ENCODE measurements around the gene ABHD8.

Gene ABHD8

GRCh38 chr19:17266026-17266425 is 37.2 kb downstream of the ABHD8 start:
- DNase-seq (ENCODE audit: low read depth), result no peak

DNA sequence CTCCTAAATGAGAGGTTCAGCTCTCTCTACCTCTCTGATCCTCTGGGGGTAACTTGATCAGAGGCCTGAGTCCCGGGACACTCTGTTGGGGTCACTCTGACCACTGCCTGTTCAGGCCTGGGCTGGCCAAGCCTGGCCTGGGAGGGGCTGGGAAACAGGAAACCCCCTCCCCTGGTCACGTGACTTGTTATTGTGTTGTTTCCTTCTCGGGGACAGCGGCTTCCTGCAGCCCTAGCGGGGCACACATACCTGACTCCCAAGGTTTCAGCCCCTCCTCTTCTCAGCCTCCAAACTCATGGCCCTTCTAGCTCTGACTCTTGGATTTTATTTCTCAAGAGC is 38.6 kb downstream of the ABHD8 start, which contains the start of gene USHBP1:
Gene USHBP1 (minus strand): TSS at position 105 of the 339 bp plus-strand sequence. CDS start 446 bp downstream, outside the sequence.
- DNase-seq (ENCODE audit: low read depth), result no peak

- no peak for DNase-seq (ENCODE audit: low read depth)
These were observed 39.2 kb downstream of the ABHD8 start for GRCh38 chr19:17263712-17264640.

DNA sequence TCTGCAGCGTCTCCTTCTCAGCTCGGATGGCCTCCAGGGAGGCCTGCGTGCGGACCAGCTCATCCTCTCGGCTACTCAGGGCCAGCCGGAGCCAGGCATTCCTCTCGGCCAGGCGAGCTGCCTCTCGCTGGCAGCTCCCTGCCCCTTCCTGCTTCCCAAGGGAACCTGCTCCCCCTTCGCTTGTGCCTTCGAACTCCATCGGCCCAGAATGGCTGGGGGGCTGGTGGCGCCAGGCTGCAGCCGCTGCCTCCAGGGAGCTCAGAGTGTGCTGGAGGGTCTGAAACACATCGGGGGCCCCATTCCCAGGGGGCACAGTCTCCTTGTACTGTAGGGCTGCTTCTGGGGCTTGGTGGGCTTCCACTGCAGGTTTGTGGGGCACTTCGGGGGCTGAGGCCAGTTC is 40.7 kb downstream of the ABHD8 start:
- DNase-seq (ENCODE audit: low read depth), result no peak

DNA sequence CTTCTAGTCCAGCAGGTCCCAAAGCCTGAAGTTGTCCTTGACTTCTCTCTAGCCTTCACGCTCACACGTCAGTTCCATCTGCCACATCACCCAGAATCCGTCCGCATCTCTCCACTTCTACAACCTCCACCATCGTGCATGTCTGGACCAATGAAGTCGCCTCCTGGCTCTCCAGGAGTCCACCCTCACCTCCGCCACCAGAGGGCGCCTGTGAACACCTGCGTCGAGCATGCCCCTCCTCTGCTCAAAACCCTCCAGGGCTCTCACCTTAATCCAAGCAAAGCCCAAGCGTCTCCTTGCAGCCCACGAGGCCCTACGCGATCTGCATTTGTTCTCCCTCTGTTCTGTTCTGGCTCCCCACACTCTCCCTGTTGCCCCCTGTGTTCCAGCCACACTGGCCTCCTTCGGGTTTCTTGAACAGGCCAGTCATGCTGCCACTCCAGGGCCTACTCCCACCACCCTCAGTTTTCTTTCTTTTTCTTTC is 42.3 kb downstream of the ABHD8 start:
- no peak for DNase-seq (ENCODE audit: low read depth)

DNA sequence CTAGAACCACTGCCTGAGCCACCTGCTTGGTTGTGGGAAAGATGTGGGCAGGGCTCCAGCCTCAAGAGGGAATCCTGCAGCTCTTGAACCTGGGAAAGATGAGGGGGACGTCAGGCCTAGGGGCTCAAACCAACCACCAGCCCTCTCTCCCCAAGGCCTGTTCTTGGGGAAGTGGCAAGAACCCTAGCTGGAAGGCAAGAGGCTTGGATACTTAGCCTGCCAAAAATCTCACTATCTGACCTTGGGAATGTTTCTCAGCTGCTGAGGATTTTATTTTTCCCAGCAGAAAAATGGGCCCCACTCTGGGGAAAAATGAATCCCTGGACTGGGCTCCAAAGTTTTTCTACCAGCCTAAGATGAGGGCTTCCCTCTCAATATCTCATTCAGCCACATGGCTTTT is 43.3 kb downstream of the ABHD8 start:
- DNase-seq (ENCODE audit: low read depth), result no peak

DNA sequence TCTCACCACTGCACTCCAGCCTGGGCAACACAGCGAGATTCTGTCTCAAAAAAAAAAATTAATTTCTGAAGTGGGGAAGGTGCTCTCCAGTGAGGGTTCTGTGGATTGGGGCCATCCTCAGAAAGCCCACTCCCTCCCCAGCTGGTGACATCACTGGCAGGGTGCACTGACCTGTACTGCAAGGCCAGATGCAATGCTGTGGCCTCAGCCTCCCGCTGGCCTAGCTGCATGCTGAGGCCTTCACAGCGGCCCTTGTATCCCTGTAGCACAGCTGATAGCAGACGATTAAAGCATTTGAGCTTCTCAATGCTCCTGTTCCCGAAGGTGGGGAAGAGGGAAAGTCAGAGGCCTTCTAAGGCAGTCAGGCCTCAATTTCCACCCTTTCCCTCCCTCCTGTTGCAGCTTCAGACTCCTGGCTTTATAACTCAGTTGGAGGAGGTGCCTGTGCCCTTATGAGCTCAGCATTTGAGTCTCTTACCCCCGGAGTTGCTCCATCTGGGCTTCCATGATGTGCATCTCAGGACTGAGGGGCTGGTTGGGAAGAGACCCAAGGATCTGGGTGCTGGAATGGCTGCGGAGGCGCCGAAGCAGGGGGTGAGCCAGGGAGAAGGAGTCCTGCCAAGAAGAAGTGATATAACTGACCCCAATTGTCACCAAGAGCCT is 44.0 kb downstream of the ABHD8 start:
- DNase-seq (ENCODE audit: low read depth), result no peak

DNA sequence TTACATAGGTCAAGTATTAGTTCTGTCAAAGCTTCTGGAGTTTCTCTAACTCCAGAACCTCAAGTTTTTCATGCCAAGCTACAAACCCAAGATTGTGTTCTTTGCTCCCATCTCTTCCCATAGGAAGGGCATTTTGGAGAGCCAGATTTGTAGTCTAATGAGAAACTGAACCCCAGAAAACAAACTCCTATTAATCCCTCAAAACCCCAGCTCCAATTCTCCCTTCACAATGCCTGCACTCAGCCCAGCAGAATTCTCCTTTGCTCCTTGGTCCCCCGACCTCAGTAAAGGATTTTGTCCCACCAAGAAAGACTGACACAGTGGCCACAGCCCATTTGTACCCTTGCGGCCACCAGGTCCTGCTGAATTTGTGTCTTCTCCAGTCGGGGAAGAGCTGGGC is 47.1 kb downstream of the ABHD8 start:
- DNase-seq (ENCODE audit: low read depth), result no peak

DNA sequence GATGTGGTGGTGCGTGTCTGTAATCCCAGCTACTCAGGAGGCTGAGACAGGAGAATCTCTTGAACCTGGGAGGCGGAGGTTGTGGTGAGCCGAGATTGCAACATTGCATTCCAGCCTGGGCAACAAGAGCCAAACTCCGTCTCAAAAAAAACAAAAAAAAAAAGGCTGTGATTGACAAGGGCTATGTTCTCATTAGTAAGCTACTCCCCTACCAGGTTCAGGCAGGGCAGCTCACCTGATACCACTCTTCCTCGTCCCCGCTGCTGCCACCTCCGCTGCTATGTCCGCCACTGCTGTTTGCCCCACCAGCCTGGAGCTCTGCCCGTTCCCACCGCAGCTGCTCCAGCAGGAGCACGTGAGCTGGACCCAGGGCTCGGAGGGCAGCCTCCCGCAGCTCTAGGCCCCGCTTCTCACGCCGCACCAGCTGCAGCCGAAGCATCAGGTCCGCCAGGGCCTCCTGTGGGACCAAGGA is 48.0 kb downstream of the ABHD8 start:
- DNase-seq (ENCODE audit: low read depth), result no peak

DNA sequence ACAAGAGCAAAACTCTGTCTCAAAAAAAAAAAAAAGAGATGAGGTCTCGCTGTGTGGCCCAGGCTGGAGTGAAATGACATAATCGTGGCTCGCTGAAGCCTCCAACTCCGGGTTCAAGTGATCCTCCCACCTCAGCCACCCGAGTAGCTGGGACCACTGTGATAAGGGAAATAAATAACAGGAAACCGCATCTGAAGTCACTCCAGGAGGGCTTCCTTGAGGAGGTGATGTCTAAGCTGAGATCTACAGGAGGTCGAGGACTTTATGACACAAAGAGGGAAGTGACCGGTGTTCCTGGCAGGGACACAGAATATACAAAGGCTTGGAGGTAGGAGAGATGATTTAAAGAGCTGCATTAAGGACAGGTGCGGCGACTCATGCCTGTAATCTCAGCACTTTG is 48.6 kb downstream of the ABHD8 start:
- DNase-seq (ENCODE audit: low read depth), result no peak

DNA sequence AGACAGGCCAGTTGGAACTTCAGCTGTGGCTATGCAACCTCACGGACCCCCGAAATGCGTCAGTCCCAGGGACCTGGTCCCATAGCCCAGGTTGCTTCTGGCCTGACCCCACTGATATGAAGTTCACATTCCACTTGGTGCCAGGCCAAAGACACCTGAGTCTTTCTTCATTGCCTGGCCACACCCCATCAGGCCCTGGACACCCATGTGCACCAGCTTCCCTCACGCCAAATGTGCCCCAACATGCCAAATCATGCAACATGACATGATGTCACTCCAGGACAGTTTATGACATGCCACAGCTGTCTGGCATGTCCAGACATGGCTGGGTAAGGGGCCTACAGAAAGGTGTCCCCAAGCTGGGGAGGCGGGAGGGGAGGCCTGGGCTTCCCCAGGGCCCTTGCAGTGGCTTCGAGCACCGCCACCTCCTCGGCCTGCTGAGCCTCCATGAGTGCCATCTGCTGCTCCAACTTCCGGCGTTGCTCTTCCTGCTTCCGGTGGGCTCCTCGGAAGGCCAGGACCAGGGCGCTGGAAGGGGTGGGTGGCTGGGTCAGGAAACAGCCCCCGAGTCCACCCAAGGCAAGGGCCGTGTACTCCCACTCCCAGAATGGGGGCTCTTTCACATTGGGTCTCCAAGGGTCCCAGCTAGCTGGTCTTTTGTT is 53.2 kb downstream of the ABHD8 start:
- no peak for DNase-seq (ENCODE audit: low read depth)

DNA sequence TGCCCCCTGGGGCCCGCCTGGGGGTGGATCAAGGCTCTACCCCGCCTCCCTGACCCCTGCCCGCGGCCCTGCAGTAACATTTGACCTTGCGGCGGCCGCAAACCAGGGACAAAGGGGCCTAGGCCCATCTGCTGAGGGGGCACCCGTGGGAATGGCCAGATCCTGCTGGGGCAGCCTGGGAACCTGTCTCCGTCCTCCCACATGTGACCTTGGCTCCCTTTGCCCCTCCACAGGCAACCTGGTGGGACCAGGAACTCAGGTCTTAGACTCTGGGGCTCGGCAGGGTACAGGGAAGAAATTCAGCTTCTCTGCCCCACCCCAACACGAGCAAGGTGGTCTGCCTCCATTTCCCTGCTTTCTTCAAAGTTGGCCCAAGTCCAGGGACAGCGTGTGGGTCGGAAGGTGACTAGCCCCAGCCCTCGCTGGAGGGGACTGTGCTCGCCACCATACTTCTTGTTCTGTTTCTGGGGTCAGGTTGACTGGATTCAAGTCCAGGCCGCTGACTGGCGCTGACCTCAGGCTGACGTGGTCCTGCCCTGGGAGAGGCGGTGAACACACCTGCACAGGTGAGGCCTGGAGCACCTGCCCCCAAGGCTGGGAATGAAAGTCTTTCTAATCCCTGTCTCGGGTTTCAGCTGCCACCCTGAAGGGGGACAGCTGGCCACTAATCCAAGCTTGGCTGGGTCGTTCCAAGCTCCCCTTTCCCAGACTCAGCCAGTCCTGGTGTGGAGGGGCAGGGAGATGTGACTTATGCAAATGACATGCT is 55.0 kb downstream of the ABHD8 start:
- no peak for DNase-seq (ENCODE audit: low read depth)

DNA sequence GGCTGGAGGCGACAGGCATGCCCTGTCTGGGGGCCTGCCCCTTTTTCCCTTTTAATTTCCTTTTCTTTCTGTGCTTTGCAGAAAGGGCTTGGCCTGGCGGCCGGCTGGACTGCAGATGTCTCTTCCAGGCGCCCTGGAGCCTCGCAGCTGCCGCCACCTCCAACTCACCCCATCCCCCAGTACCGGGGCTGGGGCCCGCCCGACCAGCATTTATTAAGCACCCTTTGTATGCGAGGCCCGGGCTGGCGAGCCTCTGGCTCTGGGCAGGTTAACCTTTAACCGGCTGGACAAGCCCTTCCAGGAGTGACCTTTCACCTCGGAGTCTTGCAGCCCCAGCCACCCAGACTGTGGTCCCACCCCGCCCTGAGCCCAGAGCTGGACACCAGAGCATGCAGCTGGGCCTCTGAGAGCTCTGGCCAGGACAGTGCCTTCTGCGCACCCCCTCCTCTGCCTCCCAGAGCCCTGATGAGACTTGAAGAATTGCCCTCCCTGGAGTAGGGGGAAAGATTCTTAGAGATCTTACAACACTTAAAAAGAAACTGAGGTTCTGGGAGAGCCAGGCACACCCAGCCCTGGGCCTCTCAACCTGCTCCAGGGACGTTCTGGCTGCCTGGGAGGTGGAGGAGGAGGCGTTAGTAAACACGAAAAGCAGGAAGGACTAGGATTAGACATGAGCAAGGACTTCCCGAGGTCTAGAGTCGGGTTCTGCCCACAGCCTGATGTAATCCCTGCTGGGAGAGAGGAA is 56.4 kb downstream of the ABHD8 start:
- no peak for DNase-seq (ENCODE audit: low read depth)

DNA sequence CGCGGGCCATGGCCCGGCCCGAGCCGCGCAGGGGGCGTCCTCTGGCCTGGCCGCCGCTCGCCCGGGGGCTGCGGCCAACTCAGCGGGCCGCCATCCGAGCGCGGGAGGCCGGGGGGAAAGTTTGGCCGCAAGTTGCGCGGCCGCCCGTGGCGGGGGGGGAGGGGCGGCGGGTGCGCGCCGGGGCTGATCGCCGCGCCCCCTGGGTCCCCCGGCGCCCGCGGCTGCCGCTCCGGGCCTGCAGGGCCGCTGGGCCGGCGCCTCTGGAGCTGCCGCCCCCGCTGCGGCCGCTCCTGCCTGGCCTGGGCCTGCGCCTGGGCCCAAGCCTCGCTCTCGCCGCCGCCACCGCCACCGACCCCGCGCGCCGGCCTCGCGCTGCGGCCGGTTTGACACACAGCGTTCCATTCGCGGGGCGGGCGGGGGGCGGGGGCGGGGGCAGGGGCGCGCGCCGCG is 57.7 kb downstream of the ABHD8 start, which contains the start of gene NR2F6:
Gene NR2F6 (minus strand): TSS at position 385 of the 450 bp plus-strand sequence. CDS start 699 bp downstream, outside the sequence.
- no peak for DNase-seq (ENCODE audit: low read depth)

- DNase-seq (ENCODE audit: low read depth), result no peak
These were observed 58.3 kb downstream of the ABHD8 start for GRCh38 chr19:17244618-17245534.

DNA sequence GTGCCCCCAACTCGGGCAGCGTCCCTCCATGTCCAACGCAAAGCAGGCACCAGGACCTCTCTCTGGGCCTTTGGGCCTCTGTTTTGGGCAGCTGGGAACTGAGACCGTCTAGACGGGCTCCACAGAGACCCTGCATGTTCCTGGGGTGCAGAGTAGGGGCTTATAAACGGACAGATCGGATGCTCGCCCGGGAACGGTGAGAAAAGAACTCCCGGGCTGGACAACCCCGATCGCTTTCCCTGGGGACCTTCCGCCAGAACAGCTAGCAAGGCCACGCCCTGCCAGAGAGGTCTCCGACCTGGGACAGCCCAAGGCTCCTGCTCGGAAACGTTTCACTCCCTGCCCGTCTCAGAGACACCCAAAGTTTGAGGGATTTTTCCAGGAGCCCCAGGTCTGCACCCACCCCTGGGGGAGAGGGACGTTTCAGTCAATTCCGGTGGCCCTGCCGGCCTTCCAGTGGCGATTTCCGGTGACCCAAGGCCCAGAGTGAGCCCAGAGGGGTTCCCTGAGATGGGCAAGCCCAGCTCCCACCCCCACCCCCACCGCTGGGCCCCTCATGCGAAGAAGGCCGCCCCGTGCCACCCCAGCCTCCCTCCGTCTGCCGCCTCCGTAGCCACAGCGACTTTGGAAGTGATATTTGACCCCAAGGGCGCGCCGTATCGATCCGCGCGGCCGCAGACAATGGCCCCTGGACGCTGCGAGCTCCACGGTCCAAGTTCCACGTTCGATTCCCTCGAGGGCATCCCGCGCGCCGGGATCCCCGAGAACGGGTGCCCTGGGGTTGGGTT is 59.2 kb downstream of the ABHD8 start:
- no peak for DNase-seq (ENCODE audit: low read depth)

DNA sequence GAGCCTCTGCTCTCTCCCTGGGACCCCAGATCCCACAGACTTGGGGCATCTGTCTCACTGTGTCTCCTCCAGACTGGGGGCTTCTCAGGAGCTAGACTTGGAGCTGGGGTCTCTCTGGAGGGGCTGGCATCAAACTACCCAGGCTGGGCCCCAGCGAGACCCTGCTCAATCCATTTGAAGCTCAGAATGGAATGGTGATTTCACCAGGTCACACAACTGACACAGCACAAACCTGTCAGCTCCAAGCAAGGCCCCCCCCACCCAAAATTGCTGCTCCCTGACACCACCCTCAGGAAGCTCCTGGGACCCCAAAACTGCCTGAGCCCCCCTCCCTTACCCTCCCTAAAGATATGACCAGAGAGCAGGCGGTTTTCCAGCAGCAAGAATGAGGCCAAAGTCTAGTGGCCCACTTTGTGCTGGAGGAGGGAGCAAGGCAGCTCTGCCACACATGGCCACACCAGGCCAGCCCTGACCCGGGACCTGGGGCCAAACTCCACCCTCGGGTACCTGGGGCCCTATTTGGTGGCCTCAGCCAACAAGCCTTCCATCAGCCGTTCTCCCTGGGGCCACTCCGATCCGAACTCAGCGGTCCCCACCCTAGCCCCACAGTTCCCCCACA is 59.9 kb downstream of the ABHD8 start:
- DNase-seq (ENCODE audit: low read depth), result no peak

- DNase-seq (ENCODE audit: low read depth), result no peak
These were observed 60.6 kb downstream of the ABHD8 start for GRCh38 chr19:17242431-17243208.

Data from non-pigmented ciliary epithelial cell (primary cell).